ENCODE data around the gene EMP1.
"Not testable (repeated sequence)": the region's sequence is repeated elsewhere in the genome, so short reads cannot be mapped to it uniquely, and the experiment has no call there.

EMP1 gene

GRCh38 chr12:13257356-13257875, 60.9 kb downstream of the EMP1 start:
- no peak for DNase-seq (ENCODE audit: low read depth, low spot score)

GRCh38 chr12:13258197-13258596, 61.7 kb downstream of the EMP1 start:
- no peak for DNase-seq (ENCODE audit: low read depth, low spot score)

- no peak for DNase-seq (ENCODE audit: low read depth, low spot score)
Observed at GRCh38 chr12:13258717-13259119, 62.2 kb downstream of the EMP1 start.

GRCh38 chr12:13259625-13260024, 63.1 kb downstream of the EMP1 start:
- not testable (repeated sequence) for DNase-seq (ENCODE audit: low read depth, low spot score)

- not testable (repeated sequence) for DNase-seq (ENCODE audit: low read depth, low spot score)
Observed at GRCh38 chr12:13267826-13268225, 71.3 kb downstream of the EMP1 start.

GRCh38 chr12:13268581-13268980, 72.1 kb downstream of the EMP1 start:
- DNase-seq (ENCODE audit: low read depth, low spot score) = no peak
